Neuronal stem cell (in vitro differentiated cells): Measurements from ENCODE around the gene RAPH1.
"Not testable (repeated sequence)": the region's sequence is repeated elsewhere in the genome, so short reads cannot be mapped to it uniquely, and the experiment has no call there.

Source experiments
- DNase-seq: peaks from one replicate; pipeline ENCODE4 v3.0.0-alpha.2; 2013; ENCODE audit warnings: low spot score
- H2AFZ ChIP-seq: one replicate; pipeline ENCODE4 v1.6.1; 2013; ENCODE audit warnings: mild to moderate bottlenecking, low read length, inconsistent platforms
- H2AK5ac ChIP-seq: 2 replicates; pipeline ENCODE4 v1.6.1; 2013; ENCODE audit warnings: low read depth, mild to moderate bottlenecking, inconsistent platforms, low read length, moderate library complexity, mixed read lengths
- H2BK120ac ChIP-seq: 2 replicates; pipeline ENCODE4 v1.6.1; 2013; ENCODE audit warnings: low read depth, mild to moderate bottlenecking, inconsistent platforms, low read length, moderate library complexity, mixed read lengths
- H2BK12ac ChIP-seq: one replicate; pipeline ENCODE4 v1.6.1; 2013; ENCODE audit warnings: low read length, inconsistent platforms
- H2BK15ac ChIP-seq: 2 replicates; pipeline ENCODE4 v1.6.1; 2013; ENCODE audit warnings: mild to moderate bottlenecking, low read length, inconsistent platforms, mixed read lengths
- H2BK5ac ChIP-seq: one replicate; pipeline ENCODE4 v1.6.1; 2013; ENCODE audit warnings: inconsistent platforms, mild to moderate bottlenecking, low read length, moderate library complexity
- H3K14ac ChIP-seq: one replicate; pipeline ENCODE4 v1.6.1; 2013; ENCODE audit warnings: low read length, inconsistent platforms
- H3K18ac ChIP-seq: 2 replicates; pipeline ENCODE4 v1.6.1; 2013; ENCODE audit warnings: low read length, inconsistent platforms
- H3K23ac ChIP-seq: 2 replicates; pipeline ENCODE4 v1.6.1; 2013; ENCODE audit warnings: low read depth, mild to moderate bottlenecking, mixed read lengths, low read length, inconsistent platforms; ENCODE audit not compliant: poor library complexity
- H3K27ac ChIP-seq: replicated peaks from 3 replicates; pipeline ENCODE4 v1.5.1; 2013; ENCODE audit warnings: low read length, inconsistent platforms
- H3K27me3 ChIP-seq, 3 experiments: 2 replicates each; pipeline ENCODE4 v1.6.1; 2013; ENCODE audit warnings: low read length in 3 of 3, mild to moderate bottlenecking in 2 of 3, inconsistent platforms in 1 of 3, low read depth in 1 of 3, mixed read lengths in 1 of 3, moderate library complexity in 1 of 3; ENCODE audit not compliant: control insufficient read depth in 3 of 3, insufficient read depth in 3 of 3
- H3K36me3 ChIP-seq, 2 donors: replicated peaks in 1 of 2; 2 replicates each; pipeline ENCODE4 v1.6.1; 2013; ENCODE audit warnings: low read length in 2 of 2; ENCODE audit not compliant: control insufficient read depth in 2 of 2, insufficient read depth in 2 of 2
- H3K4ac ChIP-seq: 2 replicates; pipeline ENCODE4 v1.6.1; 2013; ENCODE audit warnings: inconsistent platforms, mild to moderate bottlenecking, low read length, moderate library complexity
- H3K4me1 ChIP-seq, 2 donors: 1 replicate in 1 of 2; 2 replicates in 1 of 2; pipeline ENCODE4 v1.6.1; 2013; ENCODE audit warnings: low read length in 2 of 2, low read depth in 1 of 2; ENCODE audit not compliant: control insufficient read depth in 2 of 2, insufficient read depth in 1 of 2
- H3K4me2 ChIP-seq: one replicate; pipeline ENCODE4 v1.6.1; 2013; ENCODE audit warnings: mild to moderate bottlenecking, low read length, inconsistent platforms; ENCODE audit not compliant: insufficient read depth, poor library complexity, severe bottlenecking
- H3K4me3 ChIP-seq, 2 donors: 2 replicates each; pipeline ENCODE4 v1.5.1; 2013; ENCODE audit warnings: low read length in 2 of 2, mild to moderate bottlenecking in 2 of 2, inconsistent platforms in 1 of 2, moderate library complexity in 1 of 2
- H3K79me1 ChIP-seq: one replicate; pipeline ENCODE4 v1.6.1; 2013; ENCODE audit warnings: low read depth, mild to moderate bottlenecking, inconsistent platforms, low read length, moderate library complexity
- H3K9ac ChIP-seq: one replicate; pipeline ENCODE4 v1.6.1; 2013; ENCODE audit warnings: mild to moderate bottlenecking, low read depth, low read length, inconsistent platforms; ENCODE audit not compliant: poor library complexity
- H3K9me3 ChIP-seq, 2 donors: replicated peaks in 1 of 2; 2 replicates each; pipeline versions ENCODE3 to v1.6.1; 2013; ENCODE audit warnings: low read length in 2 of 2, mild to moderate bottlenecking in 2 of 2, inconsistent platforms in 1 of 2, low read depth in 1 of 2, mixed read lengths in 1 of 2, moderate library complexity in 1 of 2; ENCODE audit not compliant: control insufficient read depth in 2 of 2, insufficient read depth in 1 of 2
- H4K8ac ChIP-seq: one replicate; pipeline ENCODE4 v1.6.1; 2013; ENCODE audit warnings: low read depth, mild to moderate bottlenecking, inconsistent platforms, low read length, moderate library complexity
- H4K91ac ChIP-seq: one replicate; pipeline ENCODE4 v1.6.1; 2013; ENCODE audit warnings: low read length, low read depth, mild to moderate bottlenecking, inconsistent platforms; ENCODE audit not compliant: poor library complexity
- WGBS, 2 donors: extraction: QIAGEN DNeasy Blood & Tissue Kit; methylation state at CpG; one replicate each; pipeline ENCODE4 v1.1.7; 2013; ENCODE audit warnings: missing lambda C conversion rate in 2 of 2, mixed read lengths in 1 of 2; ENCODE audit not compliant: insufficient read length in 2 of 2, insufficient replicate concordance in 1 of 2; ENCODE audit errors: extremely low coverage in 2 of 2; 5-methylcytosine and 5-hydroxymethylcytosine counted together

Gene RAPH1

DNA sequence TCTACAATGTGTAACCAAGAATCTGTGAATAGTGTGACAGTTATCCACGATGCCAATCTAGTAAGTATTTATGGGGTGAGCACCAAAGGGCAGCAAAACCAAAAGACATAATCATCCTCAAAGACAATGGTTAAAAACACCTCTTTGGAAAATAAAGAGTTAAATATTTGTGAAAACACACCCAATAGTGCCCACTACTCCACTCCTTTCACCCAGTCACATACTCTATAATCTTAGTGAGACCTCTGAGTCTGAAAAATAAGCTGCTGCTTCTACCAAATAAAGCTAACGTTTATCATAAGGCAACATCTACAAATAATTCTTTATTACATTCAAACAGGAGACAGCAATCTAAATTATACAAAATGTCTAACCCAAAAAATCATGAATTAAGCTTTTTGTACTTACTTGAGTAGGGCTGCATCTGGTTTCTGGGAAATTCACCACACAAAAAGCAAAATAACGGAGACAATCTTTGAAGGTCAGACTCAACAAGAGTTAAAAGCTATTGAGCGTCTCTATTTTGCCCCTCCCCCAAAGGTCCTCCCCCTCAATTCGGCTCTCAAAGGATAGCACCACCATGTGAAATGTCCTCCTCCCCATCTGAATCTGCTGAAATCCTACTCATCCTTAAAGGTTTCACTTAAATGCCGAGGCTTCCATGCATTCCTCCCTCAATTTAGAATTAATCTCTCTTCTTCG is 2.0 kb downstream of the RAPH1 start:
- no peak overlapping the region for H2BK5ac ChIP-seq
- no peak overlapping the region for H4K91ac ChIP-seq
- H3K4ac ChIP-seq: no peak overlapping the region
- no peaks in the 10 kb centered on the region for H3K27me3 ChIP-seq
- no peak overlapping the region for H2BK12ac ChIP-seq
- H2AK5ac ChIP-seq: no peak overlapping the region
- peak overlapping the region; percentile 81 to 87 for H3K4me3 ChIP-seq
- no peak overlapping the region for H2BK120ac ChIP-seq
- H3K36me3 ChIP-seq: no peaks in the 10 kb centered on the region
- 100% methylated on average over 1 of the region's 7 CpGs; no CpG with 5 or more reads in 1 of the 2 donors for WGBS, 2 donors
- DNase-seq: peak; percentile 20
- H3K4me1 ChIP-seq: peaks cover 0 to 9% of the 10 kb centered on the region in 2 donors
- H3K14ac ChIP-seq: no peak overlapping the region
- no peak overlapping the region for H4K8ac ChIP-seq
- peaks cover 0 to 3% of the 10 kb centered on the region in 2 donors for H3K9me3 ChIP-seq
- H3K23ac ChIP-seq: no peak overlapping the region
- no peak overlapping the region for H3K9ac ChIP-seq
- H2BK15ac ChIP-seq: no peak overlapping the region
- H2AFZ ChIP-seq: no peak overlapping the region
- H3K4me2 ChIP-seq: peak overlapping the region; percentile 53
- no peak overlapping the region for H3K27ac ChIP-seq
- peaks cover 4% of the 10 kb centered on the region for H3K79me1 ChIP-seq
- H3K18ac ChIP-seq: no peak overlapping the region

- Histone ChIP-seq H2BK5ac (no peak overlapping the region), H3K9ac (no peak overlapping the region), H3K4me3 (no peak overlapping the region), H3K14ac (no peak overlapping the region), H3K79me1 (peaks cover 3% of the 10 kb centered on the region), H3K4me1 (no peaks in the 10 kb centered on the region), H2BK12ac (no peak overlapping the region), H4K8ac (no peak overlapping the region), H4K91ac (no peak overlapping the region), H3K23ac (no peak overlapping the region), H2BK120ac (no peak overlapping the region), H2AFZ (no peak overlapping the region), H3K18ac (no peak overlapping the region), H3K9me3 (no peaks in the 10 kb centered on the region), H3K4ac (no peak overlapping the region), H2BK15ac (no peak overlapping the region), H3K4me2 (no peak overlapping the region), H3K27me3 (no peaks in the 10 kb centered on the region), H3K27ac (no peak overlapping the region), H2AK5ac (no peak overlapping the region), H3K36me3 (no peaks in the 10 kb centered on the region)
- no peak for DNase-seq
- WGBS, 2 donors: no CpG with 5 or more reads among the region's 3 CpGs
These were observed 7.4 kb downstream of the RAPH1 start for GRCh38 chr2:203527719-203528118.

- H2AFZ ChIP-seq, DNase-seq, H3K36me3 ChIP-seq, H3K23ac ChIP-seq, H3K18ac ChIP-seq, H3K4me3 ChIP-seq, H4K91ac ChIP-seq, H3K27ac ChIP-seq, H2BK15ac ChIP-seq, H3K4me1 ChIP-seq, H4K8ac ChIP-seq, H3K79me1 ChIP-seq, H3K14ac ChIP-seq, H2BK12ac ChIP-seq, H3K27me3 ChIP-seq, H2AK5ac ChIP-seq, H2BK120ac ChIP-seq, H2BK5ac ChIP-seq, H3K9me3 ChIP-seq, H3K9ac ChIP-seq, H3K4ac ChIP-seq, H3K4me2 ChIP-seq: not testable (repeated sequence)
- no CpG with 5 or more reads among the region's 9 CpGs for WGBS, 2 donors
These were observed 21.8 kb downstream of the RAPH1 start for GRCh38 chr2:203513268-203513667.

DNA sequence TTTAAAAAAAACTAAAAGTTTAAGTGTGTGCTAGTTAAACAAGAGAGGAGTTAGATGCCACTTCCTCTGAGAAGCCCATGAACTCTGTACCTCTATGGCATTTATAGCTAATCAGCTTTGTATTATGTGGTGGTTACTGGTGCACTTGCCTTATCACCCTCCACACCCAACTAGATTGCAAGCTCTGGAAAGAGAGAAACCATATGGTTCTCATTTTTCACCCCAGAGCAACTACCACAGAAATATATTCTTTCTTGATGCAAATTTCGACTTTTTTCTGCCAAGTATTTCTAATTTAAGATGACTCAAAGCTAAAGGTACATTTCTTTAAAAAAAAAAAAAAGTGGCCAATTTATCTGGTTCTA is 24.2 kb downstream of the RAPH1 start:
- H4K8ac ChIP-seq: no peak overlapping the region
- no peak overlapping the region for H2AFZ ChIP-seq
- H2BK120ac ChIP-seq: no peak overlapping the region
- H4K91ac ChIP-seq: no peak overlapping the region
- WGBS, 2 donors: no CpG with 5 or more reads among the region's 1 CpG
- no peaks in the 10 kb centered on the region for H3K4me1 ChIP-seq
- H3K4me3 ChIP-seq: no peak overlapping the region
- no peak overlapping the region for H3K27ac ChIP-seq
- DNase-seq: no peak
- H3K36me3 ChIP-seq: peaks cover 0 to under 1% of the 10 kb centered on the region in 2 donors
- H2BK5ac ChIP-seq: no peak overlapping the region
- H3K79me1 ChIP-seq: no peaks in the 10 kb centered on the region
- H3K27me3 ChIP-seq: peaks cover 0 to under 1% (median 0%) of the 10 kb centered on the region in 3 experiments
- H3K14ac ChIP-seq: no peak overlapping the region
- no peak overlapping the region for H3K4ac ChIP-seq
- no peak overlapping the region for H3K4me2 ChIP-seq
- no peak overlapping the region for H2BK12ac ChIP-seq
- no peak overlapping the region for H3K23ac ChIP-seq
- H2BK15ac ChIP-seq: no peak overlapping the region
- no peak overlapping the region for H2AK5ac ChIP-seq
- no peak overlapping the region for H3K9ac ChIP-seq
- H3K9me3 ChIP-seq: peaks cover 3 to 5% of the 10 kb centered on the region in 2 donors
- no peak overlapping the region for H3K18ac ChIP-seq
